H9 (cell line): ENCODE data around the gene KCNMA1. TPM values are rescaled to one million over a fixed set of nuclear protein-coding genes. Genes with fewer than 3 reads are reported as not detected.

Source experiments
- DNase-seq: peaks from one replicate; pipeline ENCODE4 v3.0.0-alpha.2; 2017
- H2AFZ ChIP-seq: one replicate; pipeline ENCODE4 v1.6.1; 2013; ENCODE audit warnings: mild to moderate bottlenecking, low read length, control low read depth, moderate library complexity
- H2AK5ac ChIP-seq: 2 replicates; pipeline ENCODE4 v1.6.1; 2013; ENCODE audit warnings: low read length, control low read depth, mixed read lengths; ENCODE audit not compliant: insufficient read length
- H2BK120ac ChIP-seq: one replicate; pipeline ENCODE4 v1.6.1; 2013; ENCODE audit warnings: low read depth, mild to moderate bottlenecking, low read length, control low read depth, inconsistent platforms; ENCODE audit not compliant: poor library complexity, severe bottlenecking
- H2BK12ac ChIP-seq: 2 replicates; pipeline ENCODE4 v1.6.1; 2013; ENCODE audit warnings: low read length, control low read depth, mixed read lengths, low read depth; ENCODE audit not compliant: insufficient read length
- H2BK15ac ChIP-seq: 2 replicates; pipeline ENCODE4 v1.6.1; 2013; ENCODE audit warnings: low read depth, low read length, control low read depth
- H2BK20ac ChIP-seq: one replicate; pipeline ENCODE4 v1.6.1; 2013; ENCODE audit warnings: low read depth, mild to moderate bottlenecking, low read length, control low read depth, inconsistent platforms; ENCODE audit not compliant: poor library complexity, severe bottlenecking
- H2BK5ac ChIP-seq: 2 replicates; pipeline ENCODE4 v1.6.1; 2013; ENCODE audit warnings: low read length, control low read depth, mixed read lengths; ENCODE audit not compliant: insufficient read length
- H3K14ac ChIP-seq: 2 replicates; pipeline ENCODE4 v1.6.1; 2013; ENCODE audit warnings: low read length, control low read depth; ENCODE audit not compliant: insufficient read depth
- H3K18ac ChIP-seq: 2 replicates; pipeline ENCODE4 v1.6.1; 2013; ENCODE audit warnings: low read depth, mild to moderate bottlenecking, mixed read lengths, low read length, control low read depth; ENCODE audit not compliant: insufficient read length
- H3K23ac ChIP-seq: 2 replicates; pipeline ENCODE4 v1.6.1; 2013; ENCODE audit warnings: low read length, control low read depth, mixed read lengths, low read depth; ENCODE audit not compliant: insufficient read length
- H3K23me2 ChIP-seq: 2 replicates; pipeline ENCODE4 v1.6.1; 2013; ENCODE audit warnings: low read depth, mild to moderate bottlenecking, mixed read lengths, low read length, control low read depth; ENCODE audit not compliant: insufficient read length, poor library complexity, severe bottlenecking
- H3K27ac ChIP-seq: 2 replicates; pipeline ENCODE4 v1.5.1; 2013; ENCODE audit warnings: low read length, control low read depth, mixed read lengths, low read depth; ENCODE audit not compliant: insufficient read length
- H3K27me3 ChIP-seq: 2 replicates; pipeline ENCODE4 v1.6.1; 2013; ENCODE audit warnings: low read length, control low read depth, inconsistent platforms; ENCODE audit not compliant: insufficient read depth
- H3K4ac ChIP-seq: 2 replicates; pipeline ENCODE4 v1.6.1; 2013; ENCODE audit warnings: low read depth, mild to moderate bottlenecking, control low read depth, inconsistent platforms, low read length, moderate library complexity
- H3K4me1 ChIP-seq: 2 replicates; pipeline ENCODE4 v1.6.1; 2013; ENCODE audit warnings: low read length, control low read depth, inconsistent platforms; ENCODE audit not compliant: insufficient read depth
- H3K4me2 ChIP-seq: 2 replicates; pipeline ENCODE4 v1.6.1; 2013; ENCODE audit warnings: low read length, control low read depth, mixed read lengths; ENCODE audit not compliant: insufficient read length, insufficient read depth
- H3K56ac ChIP-seq: 2 replicates; pipeline ENCODE4 v1.6.1; 2013; ENCODE audit warnings: low read depth, mild to moderate bottlenecking, mixed read lengths, low read length, control low read depth; ENCODE audit not compliant: insufficient read length
- H3K79me1 ChIP-seq: 2 replicates; pipeline ENCODE4 v1.6.1; 2013; ENCODE audit warnings: low read depth, mild to moderate bottlenecking, moderate library complexity, low read length, control low read depth, inconsistent platforms; ENCODE audit not compliant: insufficient read depth, poor library complexity, severe bottlenecking
- H3K79me2 ChIP-seq: 2 replicates; pipeline ENCODE4 v1.6.1; 2013; ENCODE audit warnings: low read length, control low read depth, inconsistent platforms; ENCODE audit not compliant: insufficient read depth
- H3K9ac ChIP-seq: 2 replicates; pipeline ENCODE4 v1.6.1; 2013; ENCODE audit warnings: low read length, control low read depth, mixed read lengths; ENCODE audit not compliant: insufficient read length; ENCODE audit errors: extremely low read depth
- H3K9me3 ChIP-seq: one replicate; pipeline ENCODE4 v1.6.1; 2013; ENCODE audit warnings: low read depth, low read length, inconsistent platforms; ENCODE audit not compliant: control insufficient read depth
- H3T11ph ChIP-seq: one replicate; pipeline ENCODE4 v1.6.1; 2013; ENCODE audit warnings: mild to moderate bottlenecking, low read length, control low read depth, inconsistent platforms
- H4K20me1 ChIP-seq: one replicate; pipeline ENCODE4 v1.6.1; 2013; ENCODE audit not compliant: control insufficient read depth, insufficient read length, insufficient read depth
- H4K5ac ChIP-seq: 2 replicates; pipeline ENCODE4 v1.6.1; 2013; ENCODE audit warnings: low read depth, mild to moderate bottlenecking, mixed read lengths, low read length, control low read depth; ENCODE audit not compliant: insufficient read length
- H4K8ac ChIP-seq: replicated peaks from 2 replicates; pipeline ENCODE4 v1.6.1; 2013; ENCODE audit warnings: low read length, control low read depth, mixed read lengths, low read depth; ENCODE audit not compliant: insufficient read length
- H4K91ac ChIP-seq: 2 replicates; pipeline ENCODE4 v1.6.1; 2013; ENCODE audit warnings: low read depth, mild to moderate bottlenecking, moderate library complexity, mixed read lengths, low read length, control low read depth; ENCODE audit not compliant: insufficient read length
- H3K27ac Mint-ChIP-seq, 3 experiments: 2 replicates in 2 of 3; 3 replicates in 1 of 3; pipeline ENCODE4 v1.8.0; 2020 to 2021; ENCODE audit warnings: mixed read lengths in 3 of 3, mild to moderate bottlenecking in 1 of 3, moderate library complexity in 1 of 3
- H3K27me3 Mint-ChIP-seq: 2 replicates; pipeline ENCODE4 v1.8.0; 2021; ENCODE audit warnings: low read depth, mild to moderate bottlenecking, moderate library complexity, mixed read lengths
- H3K36me3 Mint-ChIP-seq, 3 experiments: 2 replicates in 2 of 3; 3 replicates in 1 of 3; pipeline ENCODE4 v1.8.0; 2020 to 2021; ENCODE audit warnings: low read depth in 3 of 3, mixed read lengths in 3 of 3; ENCODE audit not compliant: insufficient read depth in 1 of 3
- H3K4me1 Mint-ChIP-seq, 2 experiments: 2 replicates each; pipeline ENCODE4 v1.8.0; 2020; ENCODE audit warnings: mixed read lengths in 2 of 2
- H3K4me3 Mint-ChIP-seq, 2 experiments: 2 replicates in 1 of 2; 3 replicates in 1 of 2; pipeline ENCODE4 v1.8.0; 2020 to 2021; ENCODE audit warnings: mild to moderate bottlenecking in 2 of 2, mixed read lengths in 2 of 2, moderate library complexity in 1 of 2
- H3K9me3 Mint-ChIP-seq, 2 experiments: 2 replicates in 1 of 2; 3 replicates in 1 of 2; pipeline ENCODE4 v1.8.0; 2020; ENCODE audit warnings: mild to moderate bottlenecking in 2 of 2, mixed read lengths in 2 of 2, moderate library complexity in 1 of 2
- CTCF ChIP-seq: fragments of 200-600 bp; sonication (generic); conservative IDR thresholded peaks from 3 replicates; pipeline ENCODE4 v1.8.0; 2021; ENCODE audit warnings: antibody characterized with exemption, mild to moderate bottlenecking
- WGBS: extraction: QIAGEN DNeasy Blood & Tissue Kit; methylation state at CpG from one replicate; pipeline ENCODE4 v1.1.7; 2013; ENCODE audit warnings: missing lambda C conversion rate, low lambda C conversion rate, mixed read lengths; ENCODE audit not compliant: insufficient read length; ENCODE audit errors: extremely low coverage; 5-methylcytosine and 5-hydroxymethylcytosine counted together
- total RNA-seq: library from RNA; stranded (reverse); gene quantifications from 2 replicates; pipeline ENCODE4 v1.2.1, GENCODE V29; 2021

KCNMA1 gene
- total RNA-seq, 1 experiment from 2014 or later, result 2.0 TPM

DNA sequence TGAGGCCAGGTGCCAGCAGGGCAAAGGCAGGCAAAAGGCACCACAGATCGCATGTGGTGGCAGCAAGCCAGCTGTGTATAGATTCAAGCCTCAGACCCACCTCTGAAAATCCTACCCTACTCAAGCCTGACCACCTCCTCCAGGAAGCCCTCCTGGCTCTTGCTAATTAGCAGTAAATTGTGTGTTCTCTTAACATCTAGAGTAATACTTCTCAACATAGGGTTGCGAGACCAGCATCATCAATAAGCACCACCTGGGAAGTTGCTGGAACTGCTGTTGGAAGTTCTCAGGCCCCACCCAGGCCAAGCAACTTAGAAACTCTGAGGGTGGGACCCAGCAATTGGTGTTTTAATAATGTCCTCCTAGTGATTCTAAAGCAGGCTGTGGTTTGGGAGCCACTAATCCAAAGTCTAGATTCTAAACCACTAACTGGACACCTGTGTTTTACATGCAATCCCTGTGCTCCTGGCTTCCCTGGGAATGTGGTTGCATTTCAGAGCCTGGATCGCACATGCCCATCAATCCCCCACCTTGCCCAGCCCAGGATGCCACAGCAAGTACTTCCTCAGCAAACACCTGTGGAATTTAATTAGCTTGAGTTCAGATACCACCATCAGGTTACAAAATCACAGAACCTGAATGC is 46.2 kb downstream of the KCNMA1 start:
- H3K27ac Mint-ChIP-seq, result no peak overlapping the region
- Histone ChIP-seq H3K79me2 (no peaks in the 10 kb centered on the region), H3K9me3 (no peaks in the 10 kb centered on the region), H4K5ac (no peak overlapping the region), H2BK12ac (no peak overlapping the region), H2AFZ (no peak overlapping the region), H2BK120ac (no peak overlapping the region), H3K79me1 (no peaks in the 10 kb centered on the region), H3T11ph (no peak overlapping the region), H3K9ac (no peak overlapping the region), H3K4me2 (no peak overlapping the region), H3K27ac (no peak overlapping the region), H3K56ac (no peak overlapping the region), H2BK15ac (no peak overlapping the region), H2AK5ac (no peak overlapping the region), H2BK5ac (no peak overlapping the region), H4K8ac (no peak overlapping the region), H4K91ac (no peak overlapping the region), H3K4me1 (no peaks in the 10 kb centered on the region), H3K4ac (no peak overlapping the region), H4K20me1 (no peaks in the 10 kb centered on the region), H3K23ac (no peak overlapping the region), H3K18ac (no peak overlapping the region), H3K23me2 (no peaks in the 10 kb centered on the region), H3K27me3 (no peaks in the 10 kb centered on the region), H2BK20ac (no peak overlapping the region), H3K14ac (no peak overlapping the region)
- no CpG with 5 or more reads among the region's 3 CpGs for WGBS
- TF ChIP-seq CTCF, result no peak
- no peak overlapping the region for H3K4me3 Mint-ChIP-seq
- peaks cover 0 to 8% of the 10 kb centered on the region in 2 experiments; a peak in 3 of 4 replicates for H3K4me1 Mint-ChIP-seq
- no peaks in the 10 kb centered on the region for H3K27me3 Mint-ChIP-seq
- no peaks in the 10 kb centered on the region for H3K9me3 Mint-ChIP-seq
- H3K36me3 Mint-ChIP-seq, result peaks cover 0 to 2% (median 0%) of the 10 kb centered on the region in 3 experiments; a peak in 1 of 7 replicates
- no peak for DNase-seq
